ENCODE data around the gene FCHO2. TPM values are rescaled to one million over a fixed set of nuclear protein-coding genes. Genes with fewer than 3 reads are reported as not detected.

Gene FCHO2
- total and polyA plus RNA-seq, 2 donors from 2014 or later = 6.5 to 48.1 TPM

DNA sequence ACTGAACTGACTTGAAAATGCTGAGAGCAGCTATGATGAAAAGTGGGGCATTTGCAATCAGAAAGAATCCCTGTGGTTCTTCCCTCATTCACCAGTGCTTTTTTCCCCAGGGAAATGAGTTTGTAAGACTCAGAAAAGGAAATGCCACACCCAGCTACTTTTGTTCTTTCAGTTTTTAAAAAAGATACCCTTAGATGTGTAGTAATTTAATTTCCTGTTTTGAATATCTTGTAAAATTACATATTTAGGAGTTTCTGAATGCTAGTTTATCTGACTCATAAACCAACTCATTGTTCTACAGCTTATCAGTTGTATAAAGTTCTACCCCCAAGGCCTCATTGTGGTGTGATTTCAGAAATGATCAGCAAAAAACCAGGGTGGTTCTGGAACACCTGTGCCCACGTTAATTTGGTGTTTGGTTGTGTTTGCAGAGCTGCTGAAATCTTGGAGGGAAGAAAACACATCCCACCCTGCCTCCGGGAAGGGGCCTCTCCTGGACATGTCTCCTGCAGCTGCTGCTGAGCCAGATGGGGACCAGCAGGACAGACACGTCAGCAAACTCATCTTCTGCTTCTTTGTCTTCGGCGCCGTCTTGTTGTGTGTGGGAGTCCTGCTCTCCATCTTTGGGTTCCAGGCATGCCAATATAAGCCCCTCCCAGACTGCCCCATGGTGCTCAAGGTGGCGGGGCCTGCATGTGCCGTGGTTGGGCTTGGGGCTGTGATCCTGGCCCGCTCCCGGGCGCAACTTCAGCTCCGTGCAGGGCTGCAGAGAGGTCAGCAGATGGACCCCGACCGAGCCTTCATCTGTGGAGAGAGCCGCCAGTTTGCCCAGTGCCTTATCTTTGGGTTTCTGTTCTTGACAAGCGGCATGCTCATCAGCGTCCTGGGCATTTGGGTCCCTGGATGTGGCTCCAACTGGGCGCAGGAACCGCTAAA is 167.3 kb downstream of the FCHO2 start:
- peaks cover 2 to 6% (median 2%) of the 10 kb centered on the region in 3 donors for H3K4me1 ChIP-seq (ENCODE audit: control insufficient read depth in 2 of 3, insufficient read depth in 2 of 3, low read depth in 1 of 3, low read length in 3 of 3)
- TF ChIP-seq, protein P1, sequence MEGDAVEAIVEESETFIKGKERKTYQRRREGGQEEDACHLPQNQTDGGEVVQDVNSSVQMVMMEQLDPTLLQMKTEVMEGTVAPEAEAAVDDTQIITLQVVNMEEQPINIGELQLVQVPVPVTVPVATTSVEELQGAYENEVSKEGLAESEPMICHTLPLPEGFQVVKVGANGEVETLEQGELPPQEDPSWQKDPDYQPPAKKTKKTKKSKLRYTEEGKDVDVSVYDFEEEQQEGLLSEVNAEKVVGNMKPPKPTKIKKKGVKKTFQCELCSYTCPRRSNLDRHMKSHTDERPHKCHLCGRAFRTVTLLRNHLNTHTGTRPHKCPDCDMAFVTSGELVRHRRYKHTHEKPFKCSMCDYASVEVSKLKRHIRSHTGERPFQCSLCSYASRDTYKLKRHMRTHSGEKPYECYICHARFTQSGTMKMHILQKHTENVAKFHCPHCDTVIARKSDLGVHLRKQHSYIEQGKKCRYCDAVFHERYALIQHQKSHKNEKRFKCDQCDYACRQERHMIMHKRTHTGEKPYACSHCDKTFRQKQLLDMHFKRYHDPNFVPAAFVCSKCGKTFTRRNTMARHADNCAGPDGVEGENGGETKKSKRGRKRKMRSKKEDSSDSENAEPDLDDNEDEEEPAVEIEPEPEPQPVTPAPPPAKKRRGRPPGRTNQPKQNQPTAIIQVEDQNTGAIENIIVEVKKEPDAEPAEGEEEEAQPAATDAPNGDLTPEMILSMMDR (IDR thresholded peaks at IDR 0.05; ENCODE audit: borderline replicate concordance, extremely low read depth, insufficient read depth) = no peak
- DNase-seq = peak in 1 of 5 donors; percentile 20
- intact Hi-C loops (cut with DNase I) = no loop called here
- no peak overlapping the region for H3K9ac ChIP-seq (ENCODE audit: low read length in 3 of 3)
- H3K4me3 ChIP-seq (ENCODE audit: low read length in 3 of 3) = no peak overlapping the region
- H3K27ac ChIP-seq (ENCODE audit: low read depth in 2 of 2, low read length in 2 of 2) = no peak overlapping the region
- no peak for FAIRE-seq
- H3K27me3 ChIP-seq (ENCODE audit: control insufficient read depth, insufficient read depth, low read length) = no peaks in the 10 kb centered on the region
- H3K9me3 ChIP-seq (ENCODE audit: control insufficient read depth in 2 of 3, insufficient read depth in 1 of 3, low read length in 3 of 3) = no peaks in the 10 kb centered on the region
- H3K36me3 ChIP-seq (ENCODE audit: control insufficient read depth in 2 of 3, insufficient read depth in 3 of 3, low read length in 3 of 3) = no peaks in the 10 kb centered on the region

DNA sequence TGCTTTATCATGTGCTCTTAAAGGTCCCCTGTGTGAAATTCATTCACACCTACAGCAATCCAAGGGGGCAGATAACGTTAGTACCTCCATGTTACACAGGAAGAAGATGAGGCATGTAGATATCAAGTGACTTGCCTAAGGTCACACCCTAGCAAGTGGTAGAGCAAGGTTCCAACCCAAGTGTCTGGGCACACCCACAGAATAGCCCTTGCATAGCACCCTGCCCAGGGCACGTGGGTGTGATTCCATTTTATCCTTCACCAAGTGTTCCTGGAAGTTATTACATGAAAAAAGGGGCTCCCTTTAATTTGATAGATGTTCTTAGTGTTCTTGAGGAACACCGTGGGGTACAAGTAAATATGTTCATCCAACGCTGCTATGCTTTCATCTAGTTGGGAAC is 169.4 kb downstream of the FCHO2 start:
- intact Hi-C loops (cut with DNase I) = no loop called here
- DNase-seq = no peak
- Histone ChIP-seq H3K27me3 (ENCODE audit: control insufficient read depth, insufficient read depth, low read length) (no peaks in the 10 kb centered on the region), H3K36me3 (ENCODE audit: control insufficient read depth in 2 of 3, insufficient read depth in 3 of 3, low read length in 3 of 3) (no peaks in the 10 kb centered on the region), H3K27ac (ENCODE audit: low read depth in 2 of 2, low read length in 2 of 2) (no peak overlapping the region), H3K4me3 (ENCODE audit: low read length in 3 of 3) (no peak overlapping the region), H3K9ac (ENCODE audit: low read length in 3 of 3) (no peak overlapping the region), H3K4me1 (ENCODE audit: control insufficient read depth in 2 of 3, insufficient read depth in 2 of 3, low read depth in 1 of 3, low read length in 3 of 3) (peaks cover 0 to 6% (median 2%) of the 10 kb centered on the region in 3 donors), H3K9me3 (ENCODE audit: control insufficient read depth in 2 of 3, insufficient read depth in 1 of 3, low read length in 3 of 3) (no peaks in the 10 kb centered on the region)
- no peak for FAIRE-seq
- TF ChIP-seq, protein P1 (IDR thresholded peaks at IDR 0.05; ENCODE audit: borderline replicate concordance, extremely low read depth, insufficient read depth) = no peak

- no peaks in the 10 kb centered on the region for H3K9me3 ChIP-seq (ENCODE audit: control insufficient read depth in 2 of 3, insufficient read depth in 1 of 3, low read length in 3 of 3)
- no peaks in the 10 kb centered on the region for H3K27me3 ChIP-seq (ENCODE audit: control insufficient read depth, insufficient read depth, low read length)
- TF ChIP-seq, protein P1 (IDR thresholded peaks at IDR 0.05; ENCODE audit: borderline replicate concordance, extremely low read depth, insufficient read depth) = no peak
- H3K36me3 ChIP-seq (ENCODE audit: control insufficient read depth in 2 of 3, insufficient read depth in 3 of 3, low read length in 3 of 3) = no peaks in the 10 kb centered on the region
- FAIRE-seq = no peak
- DNase-seq = no peak
- H3K4me3 ChIP-seq (ENCODE audit: low read length in 3 of 3) = no peak overlapping the region
- peaks cover 0 to 6% (median 0%) of the 10 kb centered on the region in 3 donors for H3K4me1 ChIP-seq (ENCODE audit: control insufficient read depth in 2 of 3, insufficient read depth in 2 of 3, low read depth in 1 of 3, low read length in 3 of 3)
- no peak overlapping the region for H3K9ac ChIP-seq (ENCODE audit: low read length in 3 of 3)
- intact Hi-C loops (cut with DNase I) = no loop called here
- H3K27ac ChIP-seq (ENCODE audit: low read depth in 2 of 2, low read length in 2 of 2) = no peak overlapping the region
Measured at GRCh38 chr5:73126381-73126780, 170.5 kb downstream of the FCHO2 start.

Data from kidney (tissue), 14 donors.